Left ventricle myocardium inferior (tissue), 1 donor: ENCODE results near the gene SLC37A1. TPM values are rescaled to one million over a fixed set of nuclear protein-coding genes. Genes with fewer than 3 reads are reported as not detected.

Experiments
- DNase-seq: peaks from one replicate; pipeline ENCODE4 v3.0.0-alpha.2; 2020
- H3K27ac ChIP-seq: fragments of 200-600 bp; replicated peaks from 2 replicates; pipeline ENCODE4 v1.8.0; 2021
- H3K27me3 ChIP-seq: fragments of 200-600 bp; 2 replicates; pipeline ENCODE4 v1.8.0; 2021; ENCODE audit warnings: low read depth
- H3K36me3 ChIP-seq: fragments of 200-600 bp; 2 replicates; pipeline ENCODE4 v1.8.0; 2021
- H3K4me1 ChIP-seq: fragments of 200-600 bp; 2 replicates; pipeline ENCODE4 v1.8.0; 2021
- H3K4me3 ChIP-seq: fragments of 200-600 bp; 2 replicates; pipeline ENCODE4 v1.8.0; 2021; ENCODE audit warnings: mild to moderate bottlenecking, moderate library complexity
- H3K9me3 ChIP-seq: fragments of 200-600 bp; replicated peaks from 2 replicates; pipeline ENCODE4 v1.8.0; 2021
- intact Hi-C: fragments of 100-400 bp; cut with micrococcal nuclease; formaldehyde crosslinking; loops from one replicate; pipeline ENCODE4 v1.11.0; 2022
- total RNA-seq: library from RNA; stranded (reverse); fragmentation: NEBNext Ultra II Directional; extraction: Animal tissue kit (Norgen Biotek cat#: 25700); gene quantifications from one replicate; pipeline ENCODE4 v1.2.1, GENCODE V29; 2021
- TF ChIP-seq, protein P1 (sequence below): fragments of 200-600 bp; IDR thresholded peaks from 2 replicates; pipeline ENCODE4 v1.8.0; 2021; ENCODE audit warnings: antibody characterized with exemption, mild to moderate bottlenecking, borderline replicate concordance
- donor health status: DM: no; HTN: yes; CAD: no; lungs with severe emphysema.

Gene SLC37A1
- total RNA-seq, 1 donor from 2014 or later = 3.8 TPM

DNA sequence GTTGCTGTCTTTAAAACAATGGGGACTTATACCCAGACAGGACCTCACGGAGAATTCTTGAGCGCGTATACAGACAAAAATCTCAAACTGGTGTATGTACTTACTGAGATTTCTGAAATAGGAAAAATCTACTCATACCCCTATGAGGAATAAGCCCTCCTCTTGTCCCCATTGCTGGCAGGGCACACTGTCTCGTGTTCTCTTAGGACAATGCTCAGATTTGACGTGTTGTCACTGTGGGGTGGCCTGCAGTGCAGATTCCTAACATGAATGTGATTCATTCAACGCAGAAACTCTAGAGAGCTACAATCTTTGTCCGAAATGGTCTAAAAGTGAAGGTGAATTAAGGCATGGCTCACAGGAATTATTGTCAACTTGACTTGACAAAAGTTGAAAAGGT lies 108.6 kb downstream of the SLC37A1 start:
- TF ChIP-seq, protein P1, sequence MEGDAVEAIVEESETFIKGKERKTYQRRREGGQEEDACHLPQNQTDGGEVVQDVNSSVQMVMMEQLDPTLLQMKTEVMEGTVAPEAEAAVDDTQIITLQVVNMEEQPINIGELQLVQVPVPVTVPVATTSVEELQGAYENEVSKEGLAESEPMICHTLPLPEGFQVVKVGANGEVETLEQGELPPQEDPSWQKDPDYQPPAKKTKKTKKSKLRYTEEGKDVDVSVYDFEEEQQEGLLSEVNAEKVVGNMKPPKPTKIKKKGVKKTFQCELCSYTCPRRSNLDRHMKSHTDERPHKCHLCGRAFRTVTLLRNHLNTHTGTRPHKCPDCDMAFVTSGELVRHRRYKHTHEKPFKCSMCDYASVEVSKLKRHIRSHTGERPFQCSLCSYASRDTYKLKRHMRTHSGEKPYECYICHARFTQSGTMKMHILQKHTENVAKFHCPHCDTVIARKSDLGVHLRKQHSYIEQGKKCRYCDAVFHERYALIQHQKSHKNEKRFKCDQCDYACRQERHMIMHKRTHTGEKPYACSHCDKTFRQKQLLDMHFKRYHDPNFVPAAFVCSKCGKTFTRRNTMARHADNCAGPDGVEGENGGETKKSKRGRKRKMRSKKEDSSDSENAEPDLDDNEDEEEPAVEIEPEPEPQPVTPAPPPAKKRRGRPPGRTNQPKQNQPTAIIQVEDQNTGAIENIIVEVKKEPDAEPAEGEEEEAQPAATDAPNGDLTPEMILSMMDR = no peak
- peaks cover 100% of the 10 kb centered on the region for H3K27me3 ChIP-seq
- no peak for DNase-seq
- intact Hi-C loops = no loop called here
- H3K36me3 ChIP-seq = no peaks in the 10 kb centered on the region
- H3K4me1 ChIP-seq = peaks cover under 1% of the 10 kb centered on the region
- no peak overlapping the region for H3K27ac ChIP-seq
- H3K9me3 ChIP-seq = no peaks in the 10 kb centered on the region
- H3K4me3 ChIP-seq = no peak overlapping the region

DNA sequence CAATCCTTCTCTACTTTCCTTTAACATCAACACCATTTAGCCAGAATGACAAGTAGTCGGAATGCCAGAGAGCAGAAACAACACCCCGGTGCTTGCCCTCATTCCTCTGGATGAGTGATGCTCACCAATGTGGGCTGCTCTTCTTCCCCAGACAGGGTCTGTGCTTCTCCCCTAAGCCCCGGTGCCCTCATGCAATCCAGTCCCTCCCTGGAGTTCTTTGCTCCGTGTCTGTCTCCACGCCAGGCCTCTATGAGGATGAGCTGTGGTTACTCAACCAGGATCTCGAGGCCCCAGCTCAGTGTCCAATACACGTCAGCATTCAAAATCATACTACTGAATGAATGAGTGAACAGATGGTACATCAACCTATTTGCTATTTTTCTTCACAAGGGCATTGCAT lies 110.0 kb downstream of the SLC37A1 start:
- DNase-seq = no peak
- no peak overlapping the region for H3K27ac ChIP-seq
- TF ChIP-seq, protein P1 = no peak
- H3K36me3 ChIP-seq = no peaks in the 10 kb centered on the region
- H3K4me1 ChIP-seq = peaks cover 14% of the 10 kb centered on the region
- no peaks in the 10 kb centered on the region for H3K9me3 ChIP-seq
- intact Hi-C loops = no loop called here
- no peak overlapping the region for H3K4me3 ChIP-seq
- peaks cover 87% of the 10 kb centered on the region for H3K27me3 ChIP-seq

DNA sequence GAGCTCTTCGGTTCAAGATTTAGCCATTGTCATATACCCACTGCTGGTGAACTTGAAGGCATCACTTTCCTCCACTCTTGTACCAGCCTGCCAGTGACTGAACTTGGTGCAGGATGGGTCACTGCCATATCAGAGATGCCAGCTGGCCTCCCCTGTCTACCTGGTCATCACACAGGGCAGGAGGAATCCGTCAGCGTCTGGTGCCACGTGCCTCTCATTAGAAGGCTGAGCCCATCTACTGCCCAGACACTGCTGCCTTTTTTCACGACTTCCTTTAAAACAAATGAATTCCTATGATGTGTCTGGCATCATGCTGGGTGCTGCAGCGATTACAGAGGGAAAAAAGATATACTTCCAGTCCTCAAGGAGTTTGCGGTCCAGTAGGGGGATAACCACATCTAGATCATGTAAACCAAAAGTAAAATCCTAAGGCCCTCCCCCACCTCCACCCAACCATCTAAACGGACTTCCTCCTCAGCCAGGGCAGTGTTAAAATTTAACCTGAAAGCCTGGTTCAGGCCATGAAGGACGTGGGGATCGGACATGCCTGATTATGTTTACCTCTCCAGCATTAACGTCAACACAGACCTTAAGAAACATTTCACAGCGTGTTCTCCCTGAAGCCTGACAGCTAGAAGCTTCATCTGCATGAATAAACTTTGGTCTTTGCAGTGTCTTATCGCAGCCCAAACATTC lies 110.6 kb downstream of the SLC37A1 start:
- intact Hi-C loops = no loop called here

DNA sequence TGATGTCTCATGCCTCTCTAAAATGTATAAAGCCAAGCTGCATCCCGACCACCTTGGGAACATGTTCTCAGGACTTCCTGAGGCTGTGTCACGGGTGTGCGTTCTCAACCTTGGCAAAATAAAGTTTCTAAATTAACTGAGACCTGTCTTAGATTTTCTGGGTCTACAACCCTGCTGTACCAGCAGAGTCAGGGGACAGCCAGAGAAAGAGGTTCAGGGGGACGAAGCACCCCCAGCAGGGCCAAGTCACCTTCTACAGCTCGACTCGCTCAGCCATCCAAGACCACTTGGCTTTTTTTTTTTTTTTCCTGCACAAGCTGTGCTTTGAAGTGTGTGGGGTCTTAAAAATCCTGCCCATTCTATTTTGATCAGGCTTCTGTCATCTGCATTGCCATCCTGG lies 111.3 kb downstream of the SLC37A1 start:
- intact Hi-C loops = no loop called here
- TF ChIP-seq, protein P1 = no peak
- H3K27ac ChIP-seq = no peak overlapping the region
- H3K4me1 ChIP-seq = peaks cover 14% of the 10 kb centered on the region
- DNase-seq = no peak
- H3K27me3 ChIP-seq = peaks cover 74% of the 10 kb centered on the region
- no peaks in the 10 kb centered on the region for H3K9me3 ChIP-seq
- H3K36me3 ChIP-seq = no peaks in the 10 kb centered on the region
- no peak overlapping the region for H3K4me3 ChIP-seq

More for the DNA sequence above, 110.6 kb downstream of the SLC37A1 start:
- no peak overlapping the region for H3K27ac ChIP-seq
- no peaks in the 10 kb centered on the region for H3K9me3 ChIP-seq
- no peaks in the 10 kb centered on the region for H3K36me3 ChIP-seq
- peaks cover 81% of the 10 kb centered on the region for H3K27me3 ChIP-seq
- peaks cover 14% of the 10 kb centered on the region for H3K4me1 ChIP-seq
- H3K4me3 ChIP-seq = no peak overlapping the region
- no peak for DNase-seq
- TF ChIP-seq, protein P1 = no peak

DNA sequence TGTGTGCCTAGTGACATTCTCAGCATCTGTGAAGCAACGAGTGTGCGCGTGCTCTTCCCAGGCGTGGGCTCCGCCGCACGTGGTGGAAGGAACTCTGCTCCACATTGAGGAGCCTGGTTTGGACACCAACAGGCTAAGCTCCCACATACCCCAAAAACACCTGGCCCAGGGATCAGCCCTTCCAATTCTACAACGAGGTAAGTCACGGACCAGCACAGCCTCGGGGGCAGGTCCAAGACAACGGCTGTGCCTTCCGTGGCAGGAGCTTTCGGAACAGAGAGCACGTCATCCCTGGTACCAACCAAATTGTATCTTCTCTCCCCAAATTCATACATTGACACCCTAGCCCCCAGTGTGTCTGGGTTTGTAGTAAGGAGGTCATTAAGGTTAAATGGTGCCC lies 112.5 kb downstream of the SLC37A1 start:
- no peaks in the 10 kb centered on the region for H3K36me3 ChIP-seq
- H3K9me3 ChIP-seq = no peaks in the 10 kb centered on the region
- H3K27ac ChIP-seq = no peak overlapping the region
- H3K4me1 ChIP-seq = peaks cover 14% of the 10 kb centered on the region
- peaks cover 67% of the 10 kb centered on the region for H3K27me3 ChIP-seq
- DNase-seq = no peak
- intact Hi-C loops = no loop called here
- no peak overlapping the region for H3K4me3 ChIP-seq
- TF ChIP-seq, protein P1 = no peak
